Stimulated activated memory B cell treated with anti-CD40 and anti-IgM and Interleukin-4, amounts not matched to agents 10 μg/mL and 1 μg/mL and 100 μg/mL, for 72 hours (primary cell): ENCODE data around the gene ATP5F1B.

Source experiments
- ATAC-seq: fragments of 150-1000 bp; cut with Tn5 transposase; 2 replicates; pipeline ENCODE4 v1.10.0; 2021
- H3K27ac Mint-ChIP-seq: one replicate; pipeline ENCODE4 v1.8.0; 2022; ENCODE audit warnings: mild to moderate bottlenecking, mixed read lengths
- H3K27me3 Mint-ChIP-seq: one replicate; pipeline ENCODE4 v1.8.0; 2022; ENCODE audit warnings: mixed read lengths
- H3K36me3 Mint-ChIP-seq: one replicate; pipeline ENCODE4 v1.8.0; 2022; ENCODE audit warnings: mixed read lengths
- H3K4me1 Mint-ChIP-seq: one replicate; pipeline ENCODE4 v1.8.0; 2022; ENCODE audit warnings: mixed read lengths
- H3K4me3 Mint-ChIP-seq: one replicate; pipeline ENCODE4 v1.8.0; 2022; ENCODE audit warnings: mild to moderate bottlenecking, moderate library complexity, mixed read lengths
- H3K9me3 Mint-ChIP-seq: one replicate; pipeline ENCODE4 v1.8.0; 2022; ENCODE audit warnings: mixed read lengths

ATP5F1B gene

DNA sequence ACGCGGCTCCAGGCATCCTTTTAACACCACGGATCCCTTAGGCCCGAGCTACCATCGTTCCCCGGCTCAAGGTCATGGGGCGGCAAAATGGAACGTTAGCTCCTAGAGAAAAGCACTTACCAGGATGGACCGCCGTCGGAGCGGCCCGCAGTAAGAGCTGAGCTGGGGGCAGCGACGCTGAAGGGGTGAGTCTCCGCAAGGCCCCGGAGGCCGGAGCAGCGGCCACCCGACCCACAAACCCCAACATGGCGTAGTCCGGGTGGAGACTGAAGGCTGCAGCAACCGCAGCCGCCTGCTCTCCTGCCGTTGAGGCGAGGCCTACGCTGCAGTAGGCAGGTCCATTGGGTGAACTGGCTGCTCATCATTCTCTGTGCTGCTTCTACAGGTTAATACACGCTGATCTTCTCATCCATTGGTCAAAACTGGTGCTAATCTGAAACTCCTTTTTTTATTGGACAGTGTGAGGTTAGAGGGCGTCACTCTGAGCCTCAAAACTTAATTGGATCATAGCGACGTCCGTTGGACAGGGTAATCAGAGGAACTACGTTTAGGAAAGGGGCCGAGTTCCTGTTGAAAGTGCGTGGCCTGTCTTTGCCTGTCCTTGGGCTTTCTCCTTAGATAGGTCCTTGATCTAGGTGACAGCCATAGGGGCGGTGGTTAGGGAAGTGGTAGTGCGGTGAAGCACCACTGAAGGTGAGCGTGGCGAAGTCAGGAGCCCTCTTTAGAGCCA is at the start of gene ATP5F1B:
Gene ATP5F1B (minus strand): TSS at position 268 of the 730 bp plus-strand sequence. CDS start 21 bp downstream, at position 247.
- peaks cover 26% of the 10 kb centered on the region for H3K4me1 Mint-ChIP-seq

GRCh38 chr12:56694161-56694560 is 48.4 kb upstream of the ATP5F1B start:
- Mint-ChIP-seq H3K9me3 (no peaks in the 10 kb centered on the region), H3K27me3 (no peaks in the 10 kb centered on the region), H3K4me3 (no peak overlapping the region), H3K36me3 (no peaks in the 10 kb centered on the region), H3K27ac (no peak overlapping the region), H3K4me1 (peaks cover 6% of the 10 kb centered on the region)
- no peak for ATAC-seq

More for the DNA sequence above, at the start of gene ATP5F1B:
- Mint-ChIP-seq H3K27me3 (no peaks in the 10 kb centered on the region), H3K27ac (peak within 1 kb of the TSS; percentile 89), H3K4me3 (peak within 1 kb of the TSS; percentile 92), H3K9me3 (no peaks in the 10 kb centered on the region), H3K36me3 (peaks cover 32% of the 10 kb centered on the region)
- peak; percentile 100 for ATAC-seq

GRCh38 chr12:56688846-56689109 is 43.0 kb upstream of the ATP5F1B start:
- H3K9me3 Mint-ChIP-seq = no peaks in the 10 kb centered on the region

DNA sequence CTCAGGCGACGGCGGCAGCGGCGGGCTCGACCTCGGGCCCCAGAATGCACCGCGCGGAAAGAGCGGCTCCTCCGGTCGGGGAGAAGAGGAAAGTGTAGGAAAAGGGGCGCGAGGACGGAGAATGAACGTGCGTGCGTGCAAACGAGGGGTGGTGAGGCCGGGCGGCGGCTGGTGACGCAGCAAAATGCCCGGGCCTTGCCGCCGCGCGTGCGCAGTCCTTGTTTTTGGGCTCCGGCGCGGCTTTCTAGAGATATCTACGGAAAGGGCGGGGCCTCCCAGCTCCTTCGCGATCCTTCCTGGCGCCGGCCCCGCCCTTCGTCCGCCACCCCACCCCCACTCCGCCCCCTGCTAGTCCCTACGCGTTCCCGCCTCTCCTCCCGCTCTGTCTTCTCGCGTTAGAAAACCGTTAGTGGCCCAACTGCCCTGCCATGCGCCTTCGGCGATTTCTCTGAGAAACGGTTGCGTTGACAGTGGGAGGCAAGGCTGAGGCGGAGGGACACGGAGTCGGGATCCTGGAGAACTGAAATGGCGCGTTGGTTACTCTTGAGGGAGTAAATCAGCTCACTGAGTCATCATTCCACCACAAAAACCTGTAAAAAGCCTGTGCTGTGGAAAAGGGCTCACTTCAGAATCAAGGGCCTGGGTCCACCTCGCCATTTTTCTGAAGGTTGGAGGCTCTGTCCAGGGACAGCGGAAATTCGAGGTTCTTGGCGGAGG is 42.5 kb upstream of the ATP5F1B start, which contains the start of gene PTGES3:
Gene PTGES3 (minus strand): TSS at position 156 of the 717 bp plus-strand sequence. CDS start 285 bp downstream, outside the sequence.
- Mint-ChIP-seq H3K4me3 (peak within 1 kb of the TSS; percentile 91), H3K9me3 (no peaks in the 10 kb centered on the region), H3K36me3 (peaks cover 21% of the 10 kb centered on the region), H3K27me3 (no peaks in the 10 kb centered on the region), H3K27ac (peak within 1 kb of the TSS; percentile 94), H3K4me1 (peaks cover 38% of the 10 kb centered on the region)
- ATAC-seq = peak; percentile 90

More at GRCh38 chr12:56688846-56689109, 43.0 kb upstream of the ATP5F1B start:
- Mint-ChIP-seq H3K36me3 (peaks cover 21% of the 10 kb centered on the region), H3K27ac (peak overlapping the region; percentile 94), H3K27me3 (no peaks in the 10 kb centered on the region), H3K4me1 (peaks cover 38% of the 10 kb centered on the region), H3K4me3 (peak overlapping the region; percentile 91)
- ATAC-seq = no peak

GRCh38 chr12:56687223-56688128 is 41.7 kb upstream of the ATP5F1B start:
- Mint-ChIP-seq H3K9me3 (no peaks in the 10 kb centered on the region), H3K36me3 (peaks cover 21% of the 10 kb centered on the region), H3K4me3 (peak overlapping the region; percentile 91), H3K27ac (peak overlapping the region; percentile 94), H3K27me3 (no peaks in the 10 kb centered on the region), H3K4me1 (peaks cover 46% of the 10 kb centered on the region)
- peak; percentile 68 for ATAC-seq

- Mint-ChIP-seq H3K4me3 (peak overlapping the region; percentile 91), H3K9me3 (no peaks in the 10 kb centered on the region), H3K4me1 (peaks cover 60% of the 10 kb centered on the region), H3K36me3 (peaks cover 36% of the 10 kb centered on the region), H3K27ac (peak overlapping the region; percentile 94), H3K27me3 (no peaks in the 10 kb centered on the region)
- no peak for ATAC-seq
These were observed 39.1 kb upstream of the ATP5F1B start for GRCh38 chr12:56684745-56685359.

GRCh38 chr12:56682323-56682722 is 36.5 kb upstream of the ATP5F1B start:
- no peak for ATAC-seq
- Mint-ChIP-seq H3K4me3 (peak overlapping the region; percentile 91), H3K4me1 (peaks cover 65% of the 10 kb centered on the region), H3K27ac (peak overlapping the region; percentile 94), H3K36me3 (peaks cover 38% of the 10 kb centered on the region), H3K27me3 (no peaks in the 10 kb centered on the region), H3K9me3 (no peaks in the 10 kb centered on the region)

GRCh38 chr12:56679883-56680575 is 34.2 kb upstream of the ATP5F1B start:
- peaks cover 20% of the 10 kb centered on the region for H3K36me3 Mint-ChIP-seq
- no peak overlapping the region for H3K4me3 Mint-ChIP-seq
- H3K27ac Mint-ChIP-seq = peak overlapping the region; percentile 49
- H3K4me1 Mint-ChIP-seq = peaks cover 68% of the 10 kb centered on the region
- no peaks in the 10 kb centered on the region for H3K27me3 Mint-ChIP-seq
- ATAC-seq = no peak
- H3K9me3 Mint-ChIP-seq = no peaks in the 10 kb centered on the region

- Mint-ChIP-seq H3K36me3 (peaks cover 20% of the 10 kb centered on the region), H3K4me1 (peaks cover 57% of the 10 kb centered on the region), H3K27ac (no peak overlapping the region), H3K4me3 (no peak overlapping the region), H3K9me3 (no peaks in the 10 kb centered on the region), H3K27me3 (no peaks in the 10 kb centered on the region)
- no peak for ATAC-seq
These were observed 33.1 kb upstream of the ATP5F1B start for GRCh38 chr12:56678852-56679251.

DNA sequence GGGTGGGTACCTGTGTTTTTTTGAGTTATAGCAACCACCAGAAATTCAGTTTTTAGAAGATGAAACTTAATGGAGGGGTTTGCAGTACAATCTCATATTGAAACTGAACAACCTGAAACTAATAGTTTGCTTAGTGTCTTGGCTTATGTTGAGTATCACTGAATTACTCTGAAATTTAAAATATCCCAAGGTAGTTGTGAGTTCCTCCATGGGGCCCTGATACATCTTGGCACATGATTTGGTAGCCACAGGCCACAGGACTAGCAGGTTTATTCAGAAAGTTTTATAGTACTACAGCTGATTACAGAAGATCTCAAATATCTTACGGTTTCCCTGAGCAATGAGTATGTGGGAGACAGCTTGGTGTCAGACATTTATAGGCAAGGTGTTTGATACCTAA is 31.9 kb upstream of the ATP5F1B start:
- Mint-ChIP-seq H3K36me3 (peaks cover 26% of the 10 kb centered on the region), H3K4me1 (peaks cover 56% of the 10 kb centered on the region), H3K27ac (no peak overlapping the region), H3K4me3 (no peak overlapping the region), H3K9me3 (no peaks in the 10 kb centered on the region), H3K27me3 (no peaks in the 10 kb centered on the region)
- ATAC-seq = no peak

DNA sequence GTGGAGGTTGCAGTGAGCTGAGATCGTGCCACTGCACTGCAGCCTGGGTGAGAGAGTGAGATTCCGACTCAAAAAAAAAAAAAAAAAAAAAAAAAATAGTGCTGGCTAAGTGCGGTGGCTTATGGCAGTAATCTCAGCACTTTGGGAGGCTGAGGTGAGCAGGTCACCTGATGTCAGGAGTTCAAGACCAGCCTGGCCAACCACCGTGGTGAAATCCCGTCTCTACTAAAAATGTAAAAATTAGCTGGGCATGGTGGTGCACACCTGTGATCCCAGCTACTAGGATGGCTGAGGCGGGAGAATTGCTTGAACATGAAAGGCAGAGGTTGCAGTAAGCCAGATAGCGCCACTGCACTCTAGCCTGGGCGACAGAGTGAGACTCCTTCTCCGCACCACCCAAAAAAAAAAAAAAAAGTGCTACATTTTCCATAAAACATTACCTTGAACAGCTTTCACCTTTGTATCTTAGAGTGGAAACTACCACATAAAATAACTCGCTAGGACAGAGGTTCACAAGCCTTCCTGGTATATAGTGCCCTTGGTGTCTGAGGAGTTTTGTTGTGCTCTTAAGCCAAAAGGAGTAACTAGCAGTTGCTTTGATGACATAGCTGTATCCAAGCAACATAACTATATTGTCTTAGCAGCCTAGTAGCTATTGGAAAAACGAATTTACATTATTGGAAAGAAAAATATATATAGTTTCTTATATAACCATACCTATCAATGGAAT is 31.2 kb upstream of the ATP5F1B start:
- ATAC-seq = no peak
- Mint-ChIP-seq H3K4me1 (peaks cover 56% of the 10 kb centered on the region), H3K4me3 (no peak overlapping the region), H3K9me3 (no peaks in the 10 kb centered on the region), H3K27me3 (no peaks in the 10 kb centered on the region), H3K36me3 (peaks cover 29% of the 10 kb centered on the region), H3K27ac (peak overlapping the region; percentile 12)

DNA sequence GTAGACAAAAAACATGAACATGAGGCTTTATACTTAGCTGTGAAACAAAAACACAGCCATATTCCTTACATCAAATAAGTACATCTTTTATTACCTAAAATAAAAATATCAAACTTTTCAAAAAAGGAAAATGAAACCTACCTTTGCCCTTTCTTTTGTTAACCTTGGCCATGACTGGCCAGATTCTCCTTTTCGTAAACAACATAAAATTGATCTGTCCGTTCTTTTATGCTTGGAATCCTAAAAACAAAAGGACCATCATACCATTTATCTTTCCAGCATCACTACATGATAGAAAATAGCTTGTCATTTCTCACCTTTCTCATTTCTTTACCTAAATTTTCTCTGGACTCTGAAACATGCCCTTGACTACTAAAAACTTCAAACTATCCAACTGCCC is 25.8 kb upstream of the ATP5F1B start:
- peaks cover 39% of the 10 kb centered on the region for H3K36me3 Mint-ChIP-seq
- H3K9me3 Mint-ChIP-seq = no peaks in the 10 kb centered on the region
- H3K4me3 Mint-ChIP-seq = no peak overlapping the region
- H3K4me1 Mint-ChIP-seq = peaks cover 31% of the 10 kb centered on the region
- no peaks in the 10 kb centered on the region for H3K27me3 Mint-ChIP-seq
- H3K27ac Mint-ChIP-seq = no peak overlapping the region
- ATAC-seq = no peak

DNA sequence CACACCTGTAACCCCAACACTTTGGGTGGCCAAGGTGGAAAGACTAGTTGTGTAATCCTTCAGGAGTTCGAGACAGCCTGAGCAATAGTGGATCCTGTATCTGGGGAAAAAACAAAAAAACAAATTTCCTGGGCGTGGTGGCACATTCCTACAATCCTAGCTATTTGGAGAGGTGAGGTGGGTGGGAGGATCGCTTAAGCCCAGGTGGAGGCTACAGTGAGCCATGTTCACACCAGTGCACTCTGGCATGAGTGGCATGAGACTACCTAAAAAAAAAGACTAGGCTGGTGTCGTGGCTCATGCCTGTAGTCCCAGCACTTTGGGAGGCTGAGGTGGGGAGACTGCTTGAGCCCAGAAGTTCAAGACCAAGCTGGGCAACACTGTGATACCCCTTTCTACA is 25.1 kb upstream of the ATP5F1B start:
- Mint-ChIP-seq H3K4me1 (peaks cover 25% of the 10 kb centered on the region), H3K4me3 (no peak overlapping the region), H3K36me3 (peaks cover 44% of the 10 kb centered on the region), H3K9me3 (no peaks in the 10 kb centered on the region), H3K27ac (no peak overlapping the region), H3K27me3 (no peaks in the 10 kb centered on the region)
- no peak for ATAC-seq

GRCh38 chr12:56668197-56668457 is 22.3 kb upstream of the ATP5F1B start:
- Mint-ChIP-seq H3K9me3 (no peaks in the 10 kb centered on the region), H3K4me3 (no peak overlapping the region), H3K27ac (no peak overlapping the region), H3K27me3 (no peaks in the 10 kb centered on the region), H3K36me3 (peaks cover 63% of the 10 kb centered on the region), H3K4me1 (peaks cover 19% of the 10 kb centered on the region)
- ATAC-seq = no peak
